A204.1 (cell line): ENCODE data around the gene MATN4.

Experiments used
- FAIRE-seq: peaks from 2 replicates; lab custom pipeline; 2012; peaks lifted over from hg19 to GRCh38; lab: Jason Lieb, UNC

MATN4 gene

GRCh38 chr20:45289942-45290676, 18.0 kb downstream of the MATN4 start:
- no peak for FAIRE-seq

- FAIRE-seq: no peak
These were observed 19.2 kb downstream of the MATN4 start for GRCh38 chr20:45288860-45289259.

GRCh38 chr20:45288376-45288775, 19.7 kb downstream of the MATN4 start:
- FAIRE-seq: no peak

- FAIRE-seq: no peak
These were observed 24.5 kb downstream of the MATN4 start for GRCh38 chr20:45283551-45284057.

GRCh38 chr20:45282700-45283550, 25.2 kb downstream of the MATN4 start:
- no peak for FAIRE-seq

- no peak for FAIRE-seq
These were observed 28.1 kb downstream of the MATN4 start for GRCh38 chr20:45279992-45280391.

GRCh38 chr20:45275338-45275737, 32.8 kb downstream of the MATN4 start:
- no peak for FAIRE-seq

- no peak for FAIRE-seq
These were observed 38.3 kb downstream of the MATN4 start for GRCh38 chr20:45269754-45270270.

GRCh38 chr20:45269056-45269455, 39.0 kb downstream of the MATN4 start:
- no peak for FAIRE-seq

GRCh38 chr20:45268531-45268930, 39.6 kb downstream of the MATN4 start:
- no peak for FAIRE-seq

GRCh38 chr20:45266977-45267376, 41.1 kb downstream of the MATN4 start:
- FAIRE-seq: no peak

GRCh38 chr20:45263556-45264266, 44.4 kb downstream of the MATN4 start:
- FAIRE-seq: no peak

GRCh38 chr20:45258664-45259063, 49.4 kb downstream of the MATN4 start:
- no peak for FAIRE-seq

- FAIRE-seq: no peak
These were observed 49.8 kb downstream of the MATN4 start for GRCh38 chr20:45258259-45258658.

GRCh38 chr20:45257711-45258110, 50.4 kb downstream of the MATN4 start:
- FAIRE-seq: no peak

GRCh38 chr20:45257161-45257560, 50.9 kb downstream of the MATN4 start:
- no peak for FAIRE-seq

- FAIRE-seq: no peak
These were observed 53.5 kb downstream of the MATN4 start, which contains the start of gene SLPI for GRCh38 chr20:45254383-45255262. TSS of gene SLPI (minus strand) at chr20:45254564. CDS start at chr20:45254543, 21 bp downstream.

- FAIRE-seq: no peak
These were observed 54.8 kb downstream of the MATN4 start for GRCh38 chr20:45253261-45253660.

GRCh38 chr20:45251884-45252560, 56.1 kb downstream of the MATN4 start:
- no peak for FAIRE-seq

- FAIRE-seq: no peak
These were observed 59.5 kb downstream of the MATN4 start for GRCh38 chr20:45248609-45249008.

- FAIRE-seq: no peak
These were observed 60.2 kb downstream of the MATN4 start for GRCh38 chr20:45247865-45248264.
